NCI-H1694 (cell line): Measurements from ENCODE around the gene UGT1A8.
"Not testable (repeated sequence)": the region's sequence is repeated elsewhere in the genome, so short reads cannot be mapped to it uniquely, and the experiment has no call there.

Source experiments
- DNase-seq: peaks from one replicate; lab custom pipeline; 2025; lab: John Stamatoyannopoulos, UW

UGT1A8 gene

DNA sequence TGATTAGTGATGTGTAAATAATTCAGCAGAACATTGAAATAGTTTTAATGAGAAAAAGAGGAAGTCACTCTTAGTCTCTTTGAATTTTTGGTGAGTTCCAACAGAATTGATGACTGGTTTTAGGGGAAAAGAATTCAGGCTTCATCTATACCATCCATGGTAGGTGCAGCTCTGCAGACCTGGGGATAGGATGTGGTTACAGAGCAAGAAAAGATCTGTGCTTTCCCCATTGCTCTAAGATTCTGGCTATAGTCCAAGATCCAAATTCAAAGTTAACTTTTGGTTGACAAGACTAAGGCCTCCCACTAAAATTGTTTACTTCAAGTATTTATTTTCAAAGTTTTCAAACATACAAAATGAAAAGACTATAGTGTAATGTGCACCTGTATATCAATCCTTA, 22.4 kb downstream of the UGT1A8 start:
- DNase-seq, result no peak

DNA sequence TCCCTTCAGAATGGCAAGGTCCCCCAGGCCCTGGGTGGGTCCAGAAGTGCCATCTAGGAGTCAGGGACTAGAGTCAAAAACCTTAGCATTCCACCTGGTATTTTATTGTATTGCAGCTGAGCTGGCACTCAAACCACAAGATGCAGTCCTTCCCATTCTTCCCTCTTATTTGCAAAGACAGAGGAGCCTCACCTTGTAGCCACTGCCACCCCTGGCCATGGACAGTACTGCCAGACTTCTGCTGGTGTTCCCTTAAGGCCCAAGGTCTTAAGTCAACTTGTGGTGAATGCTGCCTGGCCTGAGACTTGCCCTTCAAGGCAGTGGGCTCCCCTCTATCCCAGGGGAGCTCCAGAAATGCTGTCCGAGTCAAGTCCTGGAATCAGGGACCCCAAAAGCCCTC, 25.7 kb downstream of the UGT1A8 start:
- DNase-seq, result no peak

DNA sequence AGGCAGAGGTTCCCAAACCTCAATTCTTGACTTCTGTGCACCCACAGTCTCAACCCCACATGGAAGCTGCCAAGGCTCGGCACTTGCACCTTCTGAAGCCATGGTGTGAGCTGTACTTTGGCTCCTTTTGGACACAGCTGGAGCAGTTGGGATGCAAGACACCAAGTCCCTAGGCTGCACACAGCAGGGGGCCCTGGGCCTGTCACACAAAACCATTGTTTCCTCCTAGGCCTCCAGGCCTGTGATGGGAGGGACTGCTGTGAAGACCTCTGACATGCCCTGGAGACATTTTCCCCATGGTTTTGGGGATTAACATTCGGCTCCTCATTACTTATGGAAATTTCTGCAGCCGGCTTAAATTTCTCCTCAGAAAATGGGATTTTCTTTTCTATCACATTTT, 28.6 kb downstream of the UGT1A8 start:
- DNase-seq, result not testable (repeated sequence)

DNA sequence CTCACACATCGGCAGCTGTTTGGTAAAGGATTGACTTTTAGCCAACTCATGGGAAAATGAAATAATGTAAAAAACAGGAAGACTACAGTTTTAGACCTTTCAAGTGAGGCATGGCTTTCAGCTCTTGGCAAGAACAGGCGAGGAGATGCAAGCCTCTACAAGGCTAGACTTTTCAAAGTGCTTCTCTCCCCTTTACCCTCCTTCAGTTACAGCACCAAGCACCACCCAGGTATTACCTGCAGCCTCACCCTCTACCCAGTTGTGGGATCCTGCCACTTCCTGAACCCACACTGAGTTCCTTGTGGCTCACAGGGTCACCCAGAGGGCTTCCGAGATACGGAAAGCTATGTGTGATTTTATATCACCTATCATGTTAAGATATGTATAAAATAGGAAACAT, 33.5 kb downstream of the UGT1A8 start:
- no peak for DNase-seq

DNA sequence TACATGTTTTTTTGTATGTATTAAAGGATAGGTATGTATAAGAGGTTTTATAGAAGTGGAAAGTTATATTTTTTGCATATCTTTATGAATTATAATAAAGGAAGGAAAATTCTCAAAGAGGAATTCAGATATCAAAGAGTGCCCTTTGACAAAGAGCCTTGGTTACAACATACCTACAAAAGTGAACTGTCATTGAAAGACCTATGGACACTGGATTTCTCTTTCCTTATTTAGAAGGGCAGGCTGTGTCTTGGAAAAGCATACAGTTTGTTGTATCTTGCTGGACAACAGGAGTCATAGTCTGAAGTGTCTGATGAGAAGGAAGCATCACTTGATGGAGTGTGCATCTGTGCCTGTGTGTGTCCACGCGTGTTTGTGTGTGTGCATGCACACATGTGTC, 34.0 kb downstream of the UGT1A8 start:
- no peak for DNase-seq

DNA sequence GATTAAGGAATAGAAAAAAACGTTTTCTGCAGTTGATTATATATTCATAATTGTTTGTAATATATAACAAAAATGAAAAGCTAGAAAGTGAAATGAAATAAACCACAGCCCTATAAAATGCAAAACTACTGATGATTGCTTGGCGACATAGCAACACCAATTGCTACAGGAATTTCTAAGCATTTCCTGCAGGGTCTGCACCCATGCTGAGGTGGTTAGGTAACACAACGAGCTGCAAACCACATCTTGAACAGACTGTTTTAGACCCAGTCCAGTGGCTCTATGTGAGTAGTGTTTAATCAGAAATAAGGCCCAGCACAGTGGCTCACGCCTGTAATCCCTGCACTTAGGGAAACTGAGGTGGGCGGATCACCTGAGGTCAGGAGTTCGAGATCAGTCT, 37.1 kb downstream of the UGT1A8 start:
- DNase-seq, result no peak

DNA sequence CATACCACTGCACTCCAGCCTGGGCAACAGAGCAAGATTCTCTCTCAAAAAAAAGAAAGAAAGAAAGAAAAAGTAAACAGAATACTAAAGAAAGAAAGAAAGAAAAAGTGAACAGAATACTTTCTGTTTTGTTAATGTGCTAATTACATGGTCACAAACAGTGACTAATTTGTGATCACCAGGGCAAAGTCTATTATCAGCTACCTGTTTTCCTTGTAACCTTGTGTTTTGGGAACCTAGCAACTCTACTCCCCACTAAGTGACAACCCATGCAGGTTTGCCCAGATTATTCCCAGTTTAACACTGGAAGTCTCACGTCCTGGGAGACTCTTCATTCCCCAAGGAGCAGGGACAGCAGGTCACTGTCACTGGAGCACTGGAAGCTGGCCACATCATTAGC, 37.6 kb downstream of the UGT1A8 start:
- DNase-seq, result no peak

DNA sequence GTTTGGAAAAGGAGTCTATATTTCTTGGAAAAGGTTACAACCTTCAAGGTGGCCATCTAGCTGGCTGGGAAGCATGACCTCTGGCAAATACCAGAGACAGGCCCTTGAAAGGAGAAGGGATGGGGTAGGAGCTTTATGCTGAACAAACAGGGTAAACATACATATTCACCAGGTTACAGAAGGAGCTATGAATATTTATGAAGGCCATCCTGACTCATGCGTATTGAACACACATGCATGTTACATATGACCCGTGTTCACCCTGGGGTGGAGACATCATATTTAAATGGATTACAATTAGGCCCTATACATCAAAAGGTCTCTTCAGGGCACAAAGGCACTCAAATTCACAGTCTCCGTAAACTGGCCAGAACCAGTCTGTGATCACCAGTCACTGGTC, 38.5 kb downstream of the UGT1A8 start:
- not testable (repeated sequence) for DNase-seq

DNA sequence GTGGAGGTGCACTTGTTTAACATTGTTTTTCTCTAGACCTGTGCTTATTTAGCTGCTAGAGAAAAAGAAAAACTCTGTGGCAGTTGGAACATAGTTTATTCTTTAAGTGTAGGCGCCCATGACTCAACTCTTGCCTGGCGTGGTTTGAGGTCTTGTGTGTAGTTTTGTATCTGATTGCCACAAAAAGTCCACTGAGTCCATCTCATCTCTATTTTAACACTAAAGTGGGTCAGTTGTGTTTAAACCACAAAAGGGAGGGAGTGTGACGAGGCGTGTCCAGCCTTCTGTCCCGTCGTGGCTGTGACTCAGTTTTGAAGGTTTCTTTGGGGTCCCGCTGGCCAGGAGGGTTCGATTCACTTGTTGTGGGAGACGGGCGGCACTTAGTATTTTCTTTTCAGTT, 39.0 kb downstream of the UGT1A8 start:
- DNase-seq, result no peak

DNA sequence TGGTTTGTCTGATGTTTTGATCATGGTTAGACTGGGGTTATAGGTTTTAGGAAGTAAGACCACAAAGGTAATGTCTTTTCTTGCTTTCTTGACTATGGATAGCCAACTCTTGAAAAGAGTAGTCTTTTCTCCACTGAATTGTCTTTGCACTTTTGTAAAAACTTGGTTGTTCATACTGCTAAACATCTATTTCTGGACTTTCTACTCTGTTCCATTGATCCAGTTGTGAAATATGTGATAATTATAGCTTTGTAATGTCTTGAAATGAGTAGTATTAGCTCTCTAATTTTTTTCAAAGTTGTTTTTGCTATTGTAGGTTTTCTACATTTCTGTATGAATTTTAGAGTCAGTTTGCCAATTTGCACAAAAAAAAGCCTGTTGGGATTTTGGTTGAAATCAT, 41.2 kb downstream of the UGT1A8 start:
- DNase-seq, result no peak

DNA sequence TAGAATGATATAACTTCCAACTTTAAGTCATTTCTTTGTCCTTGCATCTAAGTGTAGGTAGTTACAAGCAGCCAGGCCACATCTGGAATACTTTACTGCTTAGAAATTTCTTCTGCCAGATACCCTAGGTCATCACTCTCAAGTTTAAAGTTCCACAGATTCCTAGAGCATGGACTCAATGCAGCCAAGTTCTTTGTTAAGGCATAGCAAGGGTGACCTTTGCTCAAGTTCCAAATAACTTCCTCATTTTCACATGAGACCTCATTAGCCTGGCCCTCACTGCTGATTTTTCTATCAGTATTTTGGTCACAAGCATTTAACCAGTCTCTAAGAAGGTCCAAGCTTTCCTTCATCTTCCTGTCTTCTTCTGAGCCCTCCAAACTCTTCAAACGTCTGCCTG, 46.5 kb downstream of the UGT1A8 start:
- DNase-seq, result no peak

DNA sequence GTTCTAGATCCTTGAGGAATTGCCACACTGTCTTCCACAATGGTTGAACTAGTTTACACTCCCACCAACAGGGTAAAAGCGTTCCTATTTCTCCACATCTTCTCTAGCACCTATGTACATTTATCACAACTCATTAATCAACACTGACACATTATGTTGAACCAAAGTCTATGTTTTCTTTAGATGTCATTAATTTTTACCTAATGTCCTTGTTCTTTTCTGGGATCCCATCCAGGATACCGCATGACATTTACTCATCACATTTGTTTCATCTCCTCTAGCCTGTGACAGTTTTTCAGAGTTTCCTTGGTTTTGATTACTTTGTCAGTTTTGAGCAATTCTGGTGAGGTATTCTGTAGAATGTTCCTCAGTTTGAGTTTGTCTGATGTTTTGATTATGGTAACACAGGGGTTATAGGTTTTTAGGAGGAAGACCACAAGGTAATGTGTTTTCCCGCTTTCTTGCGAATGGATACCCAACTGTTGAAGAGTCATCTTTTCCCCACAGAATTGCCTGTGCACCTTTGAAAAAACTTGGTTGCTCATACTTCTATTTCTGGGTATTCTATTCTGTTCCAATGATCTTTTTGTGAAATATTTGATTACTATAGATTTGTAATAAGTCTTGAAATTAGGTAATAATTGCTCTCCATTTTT, 51.3 kb downstream of the UGT1A8 start:
- DNase-seq, result no peak

DNA sequence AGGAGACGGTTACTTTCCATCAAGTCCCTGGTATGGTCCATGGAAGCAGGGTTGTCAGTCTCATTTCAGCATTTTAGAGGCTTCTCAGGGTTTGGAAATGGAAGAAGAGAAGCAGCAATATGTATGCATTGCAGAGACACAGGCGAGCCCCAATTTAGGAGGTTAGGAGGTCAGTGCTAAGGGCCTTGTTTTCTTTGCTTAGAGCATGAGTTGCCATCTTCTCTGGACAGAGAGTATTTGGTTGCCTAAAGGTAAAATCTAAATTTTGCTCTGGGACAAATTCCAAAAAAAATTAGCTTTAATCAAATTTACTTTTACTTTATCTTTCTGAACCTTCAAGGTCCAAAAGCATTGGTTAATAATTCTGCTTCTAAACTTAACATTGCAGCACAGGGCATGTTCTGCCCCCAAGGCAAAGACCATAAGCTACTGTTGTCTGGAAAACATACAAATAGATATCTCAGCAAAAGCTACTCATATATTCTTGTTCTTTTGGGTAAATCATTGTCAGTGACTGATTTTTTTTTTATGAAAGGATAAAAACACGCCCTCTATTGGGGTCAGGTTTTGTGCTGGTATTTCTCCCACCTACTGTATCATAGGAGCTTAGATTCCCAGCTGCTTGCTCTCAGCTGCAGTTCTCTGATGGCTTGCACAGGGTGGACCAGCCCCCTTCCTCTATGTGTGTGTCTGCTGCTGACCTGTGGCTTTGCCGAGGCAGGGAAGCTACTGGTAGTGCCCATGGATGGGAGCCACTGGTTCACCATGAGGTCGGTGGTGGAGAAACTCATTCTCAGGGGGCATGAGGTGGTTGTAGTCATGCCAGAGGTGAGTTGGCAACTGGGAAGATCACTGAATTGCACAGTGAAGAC, 54.1 kb downstream of the UGT1A8 start, which contains the start of gene UGT1A9:
TSS of gene UGT1A9 (plus strand) at position 609 of the 872 bp plus-strand sequence. CDS start at position 646, 37 bp downstream.
- no peak for DNase-seq

DNA sequence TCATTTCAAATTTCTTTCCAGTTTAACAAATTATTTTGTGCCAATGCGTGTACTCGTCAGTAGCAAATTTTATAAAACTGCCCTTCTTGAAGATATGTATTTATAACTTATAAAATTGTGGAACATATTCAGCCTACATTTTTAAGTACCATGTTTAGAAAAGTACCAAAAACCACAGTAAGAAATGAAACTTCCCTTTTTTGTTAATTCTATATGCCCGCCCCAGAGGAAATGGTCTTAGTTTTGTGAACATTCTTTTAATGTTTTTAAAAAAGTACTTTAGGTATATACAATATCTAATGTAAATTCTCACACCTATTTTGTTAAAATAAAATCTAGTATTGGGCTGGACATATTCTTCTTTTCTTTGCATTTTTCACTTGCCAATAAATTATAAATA, 55.5 kb downstream of the UGT1A8 start:
- DNase-seq, result no peak

DNA sequence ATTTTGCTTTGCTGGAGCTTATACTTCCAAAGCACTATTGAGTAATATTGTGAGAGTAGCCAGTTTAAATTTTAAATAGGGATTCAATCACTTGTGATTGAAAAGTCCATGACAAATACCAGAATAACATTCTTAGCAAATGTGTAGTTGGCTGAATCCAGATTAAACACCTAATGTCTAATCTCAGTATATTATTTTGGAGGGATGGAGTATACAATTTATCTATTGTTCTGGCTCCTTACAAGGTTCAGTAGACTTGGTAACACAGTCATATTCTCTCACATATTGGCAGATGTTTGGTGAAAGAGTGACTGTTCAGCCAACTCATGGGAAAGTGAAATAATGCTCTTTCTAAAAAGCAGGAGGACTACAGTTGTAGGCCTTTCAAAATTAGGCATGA, 56.5 kb downstream of the UGT1A8 start:
- no peak for DNase-seq

DNA sequence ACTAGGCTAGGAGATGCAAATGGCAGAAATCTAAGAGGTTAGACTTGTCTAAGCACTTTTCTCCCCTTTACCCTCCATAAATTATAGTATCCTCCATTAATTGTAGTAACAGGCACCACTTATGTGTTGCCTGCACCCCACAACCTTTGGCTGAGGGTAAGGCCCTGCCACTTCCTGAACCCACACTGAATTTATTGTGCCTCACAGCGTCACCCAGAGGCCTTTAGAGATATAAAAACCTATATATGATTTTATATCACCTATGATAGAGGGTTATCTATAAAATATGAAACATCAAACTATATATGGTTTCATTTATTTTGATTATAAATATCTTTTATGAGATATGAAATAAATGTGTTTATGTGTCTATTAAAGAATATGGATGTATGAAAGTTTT, 56.9 kb downstream of the UGT1A8 start:
- DNase-seq, result no peak

DNA sequence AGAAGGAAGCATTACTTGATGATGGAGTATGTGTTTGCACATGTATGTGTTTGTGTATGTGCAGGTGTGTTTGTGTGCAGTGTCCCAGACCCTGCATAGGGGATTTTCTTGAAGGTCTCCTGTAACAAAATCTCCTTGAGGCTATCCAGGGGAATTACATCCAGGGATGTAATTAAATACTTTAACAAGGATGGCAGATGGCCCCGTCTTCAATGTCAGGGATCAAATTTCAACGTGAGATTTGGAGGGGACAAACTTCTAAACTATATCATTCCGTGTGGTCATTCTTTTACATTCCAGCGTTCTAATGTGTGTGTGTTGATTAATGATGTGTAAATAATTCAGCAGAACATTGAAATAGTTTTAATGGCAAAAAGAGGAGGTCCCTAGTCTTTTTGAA, 57.6 kb downstream of the UGT1A8 start:
- no peak for DNase-seq

DNA sequence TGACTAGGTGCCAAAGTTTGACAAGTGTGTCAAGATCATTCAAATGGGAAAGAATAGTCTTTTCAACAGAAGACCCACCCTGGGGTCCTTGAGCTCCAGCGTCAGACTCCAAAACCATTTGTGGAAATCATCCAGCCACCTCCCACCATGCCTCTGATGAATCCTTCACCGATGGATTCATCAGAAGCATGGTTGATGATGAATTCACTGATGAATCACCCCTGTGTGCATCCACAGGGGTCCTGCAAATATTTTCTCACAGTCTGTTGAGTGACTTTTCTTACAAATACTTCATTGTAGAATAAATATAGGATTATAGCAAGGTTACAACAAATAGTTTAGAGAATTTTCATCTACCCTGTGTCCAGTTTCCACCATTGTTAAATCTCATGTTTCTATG, 58.6 kb downstream of the UGT1A8 start:
- no peak for DNase-seq

DNA sequence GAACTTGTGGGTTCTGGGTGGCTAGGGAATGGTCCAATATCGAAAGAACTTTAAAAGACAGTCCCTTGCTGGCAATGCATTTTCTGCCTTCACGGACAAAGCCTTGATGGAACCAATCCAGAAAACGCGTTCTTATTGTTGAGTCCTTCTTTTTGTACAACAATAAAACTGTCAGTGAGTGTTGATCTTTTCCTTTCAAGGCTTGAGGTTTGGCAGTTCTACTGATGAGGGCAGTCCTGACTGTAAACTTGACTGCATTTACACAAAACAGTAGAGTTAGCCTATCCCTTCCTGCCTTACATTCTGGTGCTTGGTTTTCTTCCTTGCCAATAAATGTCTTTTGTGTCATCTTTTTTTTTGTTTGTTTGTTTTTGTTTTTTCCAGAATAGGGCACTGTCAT, 61.8 kb downstream of the UGT1A8 start:
- DNase-seq, result no peak

DNA sequence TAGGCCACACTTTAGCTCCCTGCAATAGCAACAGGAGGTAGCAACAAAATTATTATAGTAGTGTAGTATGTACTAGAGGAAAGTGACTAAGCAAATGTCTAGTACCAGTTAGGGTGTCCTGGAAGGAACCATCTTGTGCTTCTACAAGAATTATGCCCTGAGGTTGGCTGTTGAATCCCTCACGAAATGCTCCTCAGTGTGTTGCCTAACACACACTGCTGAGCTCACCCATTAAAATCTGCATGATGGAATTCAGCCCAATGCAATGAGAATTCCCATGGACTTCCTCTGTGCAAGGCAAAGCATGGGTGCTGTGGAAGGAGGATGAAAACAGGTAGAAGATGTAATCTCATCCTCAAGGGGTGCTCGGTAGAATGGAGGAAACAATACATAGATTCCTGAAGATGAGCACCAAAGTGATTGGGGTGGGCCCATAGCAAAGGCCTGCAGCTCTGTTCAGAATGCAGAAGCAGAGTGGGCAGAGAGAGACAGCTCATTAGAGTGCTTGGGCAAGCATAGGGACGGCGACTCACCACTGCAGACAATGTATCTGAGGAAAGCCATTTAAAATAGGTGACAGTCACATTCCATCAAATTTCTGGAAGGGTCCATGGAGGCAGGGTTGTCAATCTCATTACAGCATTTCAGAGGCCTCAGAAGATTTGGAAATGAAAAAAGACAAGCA, 63.1 kb downstream of the UGT1A8 start:
- DNase-seq, result no peak

DNA sequence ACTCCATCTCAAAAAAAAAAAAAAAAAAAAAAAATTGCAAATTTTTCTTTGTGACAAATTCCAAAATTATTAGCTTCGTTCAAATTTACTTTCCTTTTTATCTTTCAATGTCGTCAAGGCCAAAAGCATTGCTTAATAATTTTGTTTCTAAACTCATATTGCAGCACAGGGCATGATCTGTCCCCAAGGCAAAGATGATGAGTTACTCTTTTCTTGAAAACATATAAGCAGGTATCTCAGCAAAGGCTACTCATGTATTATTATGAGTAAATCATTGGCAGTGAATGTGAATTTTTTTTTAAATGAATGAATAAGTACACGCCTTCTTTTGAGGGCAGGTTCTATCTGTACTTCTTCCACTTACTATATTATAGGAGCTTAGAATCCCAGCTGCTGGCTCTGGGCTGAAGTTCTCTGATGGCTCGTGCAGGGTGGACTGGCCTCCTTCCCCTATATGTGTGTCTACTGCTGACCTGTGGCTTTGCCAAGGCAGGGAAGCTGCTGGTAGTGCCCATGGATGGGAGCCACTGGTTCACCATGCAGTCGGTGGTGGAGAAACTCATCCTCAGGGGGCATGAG, 64.2 kb downstream of the UGT1A8 start, which contains the start of gene UGT1A7:
TSS of gene UGT1A7 (plus strand) at position 381 of the 579 bp plus-strand sequence. CDS start at position 418, 37 bp downstream.
- DNase-seq, result no peak

DNA sequence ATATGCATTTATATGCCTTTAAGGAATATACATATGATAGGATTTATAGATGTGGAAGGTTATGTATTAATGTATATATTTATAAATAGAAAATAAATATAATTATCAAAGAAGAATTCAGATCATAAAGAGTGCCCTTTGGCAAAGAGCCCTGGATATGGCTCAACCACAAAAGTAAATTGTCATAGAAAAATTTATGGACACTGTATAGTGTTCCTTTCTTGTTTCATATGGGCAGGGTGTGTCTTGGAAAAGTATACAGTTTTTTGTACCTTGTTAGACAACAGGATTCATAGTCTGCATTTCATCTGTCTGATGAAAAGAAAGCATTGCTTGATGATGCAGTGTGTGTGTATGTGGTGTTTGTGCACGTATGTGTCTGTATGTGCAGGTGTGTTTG, 67.2 kb downstream of the UGT1A8 start:
- DNase-seq, result no peak
